A549 treated with dexamethasone at 1 μM for 4 hours (cell line): ENCODE data around the gene RNASE4. TPM values are rescaled to one million over a fixed set of nuclear protein-coding genes. Genes with fewer than 3 reads are reported as not detected.

Experiments used
- total RNA-seq: library from RNA; stranded (reverse); fragments of 200-300 nt; extraction: Qiagen RNA extraction; gene quantifications from 5 replicates; pipeline ENCODE4 v1.2.3, GENCODE V29; 2022

Gene RNASE4, protein sequence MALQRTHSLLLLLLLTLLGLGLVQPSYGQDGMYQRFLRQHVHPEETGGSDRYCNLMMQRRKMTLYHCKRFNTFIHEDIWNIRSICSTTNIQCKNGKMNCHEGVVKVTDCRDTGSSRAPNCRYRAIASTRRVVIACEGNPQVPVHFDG
- 5.4 to 9.5 TPM (median 8.4 TPM) in 5 replicates for total RNA-seq

GRCh38 chr14:20683891-20684661, at the start of gene RNASE4:
Gene RNASE4, plus strand, starts transcription at chr14:20684560. Its CDS starts 14,812 bp downstream, at chr14:20699372.

GRCh38 chr14:20641591-20641990, 42.8 kb upstream of the RNASE4 start, which contains the start of gene OR6S1:
Gene OR6S1, minus strand, starts transcription at chr14:20641691. Its CDS starts 0 bp downstream, at chr14:20641691.

GRCh38 chr14:20688167-20688839, 3.9 kb downstream of the RNASE4 start, which contains the start of gene ANG:
Gene ANG, plus strand, starts transcription at chr14:20688764. Its CDS starts 4,801 bp downstream, at chr14:20693565.

DNA sequence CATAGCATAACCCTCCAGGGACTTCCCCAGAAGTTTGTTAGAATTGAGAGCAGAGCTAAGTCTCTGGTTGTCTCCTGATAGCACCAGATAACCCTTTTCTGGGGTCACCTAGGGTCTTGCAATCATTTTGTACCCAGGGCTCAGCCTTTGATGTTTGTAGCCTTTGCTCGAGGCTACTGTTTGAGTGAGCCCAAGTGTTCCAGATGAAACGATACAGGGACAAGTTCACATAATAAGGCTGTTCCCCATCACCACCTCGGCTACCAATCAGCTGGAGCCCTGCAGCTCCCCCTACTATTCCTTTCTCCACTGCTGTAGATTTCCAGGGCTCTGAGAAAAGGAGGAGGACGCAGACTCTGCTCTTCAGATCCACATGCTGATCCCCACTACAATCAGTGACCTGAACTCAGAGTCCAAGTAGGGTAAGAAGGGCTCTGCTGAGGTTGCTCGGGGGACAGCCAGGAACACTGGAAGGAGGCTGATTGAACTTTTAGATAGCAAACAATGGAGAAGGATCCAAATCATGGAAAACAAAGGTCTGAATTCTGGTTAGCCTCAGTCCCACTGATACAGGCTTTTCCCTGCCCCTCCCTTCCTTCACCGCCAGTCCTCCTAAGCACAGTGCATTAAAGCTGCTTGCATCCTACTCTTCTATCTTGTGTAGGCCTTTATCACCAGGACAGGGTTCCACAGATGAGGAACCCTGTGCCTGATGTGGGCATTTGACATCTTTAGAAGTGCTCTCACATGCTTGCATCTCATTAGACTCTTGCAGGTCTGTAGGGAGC, 61.4 kb downstream of the RNASE4 start, which contains the start of gene EDDM3A:
TSS of gene EDDM3A (plus strand) at position 317 of the 788 bp plus-strand sequence. CDS start 1,694 bp downstream, outside the sequence.

Other genes with a start within 250 kb of the RNASE4 start
- gene KLHL33, start 248.4 kb upstream of the RNASE4 start, total RNA-seq, result 0.01 TPM in 1 of 5 replicates, not detected in the others
- 19.5 to 24.1 TPM (median 23.7 TPM) in 5 replicates for gene OSGEP, start 229.7 kb upstream of the RNASE4 start, total RNA-seq
- gene APEX1, start 229.3 kb upstream of the RNASE4 start, total RNA-seq, result 251 to 268 TPM (median 260 TPM) in 5 replicates
- 25.5 to 35.2 TPM (median 29.2 TPM) in 5 replicates for gene PIP4P1, start 223.1 kb upstream of the RNASE4 start, total RNA-seq
- gene PNP, start 215.2 kb upstream of the RNASE4 start, total RNA-seq, result 130 to 164 TPM (median 132 TPM) in 5 replicates
- 0.15 to 0.33 TPM (median 0.22 TPM) in 5 replicates for gene RNASE10, start 179.0 kb upstream of the RNASE4 start, total RNA-seq
- not detected in 5 replicates for gene RNASE9, start 123.5 kb upstream of the RNASE4 start, total RNA-seq
- not detected in 5 replicates for gene RNASE11, start 96.6 kb upstream of the RNASE4 start, total RNA-seq
- gene RNASE12, start 93.2 kb upstream of the RNASE4 start, total RNA-seq, result not detected in 5 replicates
- not detected in 5 replicates for gene OR6S1, start 42.9 kb upstream of the RNASE4 start, total RNA-seq
- 7.0 to 11.3 TPM (median 9.3 TPM) in 5 replicates for gene ANG, start 4.2 kb downstream of the RNASE4 start, total RNA-seq
- gene EDDM3A, start 61.3 kb downstream of the RNASE4 start, total RNA-seq, result not detected in 5 replicates
- not detected in 5 replicates for gene EDDM3B, start 83.8 kb downstream of the RNASE4 start, total RNA-seq
- not detected in 5 replicates for gene RNASE6, start 96.7 kb downstream of the RNASE4 start, total RNA-seq
- 0.15 to 0.45 TPM (median 0.30 TPM) in 5 replicates for gene RNASE1, start 118.3 kb downstream of the RNASE4 start, total RNA-seq
- not detected in 5 replicates for gene RNASE3, start 206.8 kb downstream of the RNASE4 start, total RNA-seq